Embryonic facial prominence (tissue), 1 donor: Measurements from ENCODE around the gene ZBTB11.
A peak's percentile ranks its signal among the peaks of the same experiment; 100 is the strongest.
"Not testable (repeated sequence)": the region's sequence is repeated elsewhere in the genome, so short reads cannot be mapped to it uniquely, and the experiment has no call there.

Source experiments
- DNase-seq: peaks from one replicate; pipeline ENCODE4 v3.0.0-alpha.2; 2016; ENCODE audit errors: extremely low spot score

Gene ZBTB11, protein sequence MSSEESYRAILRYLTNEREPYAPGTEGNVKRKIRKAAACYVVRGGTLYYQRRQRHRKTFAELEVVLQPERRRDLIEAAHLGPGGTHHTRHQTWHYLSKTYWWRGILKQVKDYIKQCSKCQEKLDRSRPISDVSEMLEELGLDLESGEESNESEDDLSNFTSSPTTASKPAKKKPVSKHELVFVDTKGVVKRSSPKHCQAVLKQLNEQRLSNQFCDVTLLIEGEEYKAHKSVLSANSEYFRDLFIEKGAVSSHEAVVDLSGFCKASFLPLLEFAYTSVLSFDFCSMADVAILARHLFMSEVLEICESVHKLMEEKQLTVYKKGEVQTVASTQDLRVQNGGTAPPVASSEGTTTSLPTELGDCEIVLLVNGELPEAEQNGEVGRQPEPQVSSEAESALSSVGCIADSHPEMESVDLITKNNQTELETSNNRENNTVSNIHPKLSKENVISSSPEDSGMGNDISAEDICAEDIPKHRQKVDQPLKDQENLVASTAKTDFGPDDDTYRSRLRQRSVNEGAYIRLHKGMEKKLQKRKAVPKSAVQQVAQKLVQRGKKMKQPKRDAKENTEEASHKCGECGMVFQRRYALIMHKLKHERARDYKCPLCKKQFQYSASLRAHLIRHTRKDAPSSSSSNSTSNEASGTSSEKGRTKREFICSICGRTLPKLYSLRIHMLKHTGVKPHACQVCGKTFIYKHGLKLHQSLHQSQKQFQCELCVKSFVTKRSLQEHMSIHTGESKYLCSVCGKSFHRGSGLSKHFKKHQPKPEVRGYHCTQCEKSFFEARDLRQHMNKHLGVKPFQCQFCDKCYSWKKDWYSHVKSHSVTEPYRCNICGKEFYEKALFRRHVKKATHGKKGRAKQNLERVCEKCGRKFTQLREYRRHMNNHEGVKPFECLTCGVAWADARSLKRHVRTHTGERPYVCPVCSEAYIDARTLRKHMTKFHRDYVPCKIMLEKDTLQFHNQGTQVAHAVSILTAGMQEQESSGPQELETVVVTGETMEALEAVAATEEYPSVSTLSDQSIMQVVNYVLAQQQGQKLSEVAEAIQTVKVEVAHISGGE

DNA sequence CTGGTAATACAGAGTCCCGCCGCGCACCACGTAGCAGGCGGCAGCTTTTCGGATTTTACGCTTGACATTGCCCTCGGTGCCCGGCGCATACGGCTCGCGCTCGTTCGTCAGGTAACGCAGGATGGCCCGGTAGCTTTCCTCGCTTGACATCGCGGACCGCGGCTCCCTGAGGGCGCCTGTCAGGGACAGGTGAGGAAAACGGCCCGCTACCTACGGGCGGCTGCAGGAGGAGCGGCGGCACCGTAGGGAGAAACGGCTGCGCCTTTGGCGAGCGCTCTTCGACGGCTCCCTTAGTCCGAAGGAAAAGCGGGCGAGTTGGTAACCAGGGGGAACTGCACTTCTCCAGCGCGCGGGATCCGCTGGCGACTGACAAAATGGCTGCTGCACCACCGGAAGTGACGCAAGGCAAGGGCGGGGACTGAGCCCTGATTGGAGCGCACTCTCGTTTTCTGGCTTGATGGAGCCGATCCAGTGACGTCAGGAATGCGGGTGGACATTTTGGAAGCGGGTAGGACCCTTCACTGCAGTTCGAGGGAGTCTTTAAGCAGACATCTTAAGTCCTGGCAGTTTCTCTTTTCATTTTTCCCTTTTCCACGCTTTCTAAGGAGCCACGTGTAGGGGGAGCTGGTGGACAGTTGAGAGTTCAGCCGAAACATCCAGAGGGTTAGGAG lies at the start of gene ZBTB11:
Gene ZBTB11 (minus strand): TSS at position 368 of the 671 bp plus-strand sequence. CDS start 218 bp downstream, at position 150.
- DNase-seq = peak; percentile 99

DNA sequence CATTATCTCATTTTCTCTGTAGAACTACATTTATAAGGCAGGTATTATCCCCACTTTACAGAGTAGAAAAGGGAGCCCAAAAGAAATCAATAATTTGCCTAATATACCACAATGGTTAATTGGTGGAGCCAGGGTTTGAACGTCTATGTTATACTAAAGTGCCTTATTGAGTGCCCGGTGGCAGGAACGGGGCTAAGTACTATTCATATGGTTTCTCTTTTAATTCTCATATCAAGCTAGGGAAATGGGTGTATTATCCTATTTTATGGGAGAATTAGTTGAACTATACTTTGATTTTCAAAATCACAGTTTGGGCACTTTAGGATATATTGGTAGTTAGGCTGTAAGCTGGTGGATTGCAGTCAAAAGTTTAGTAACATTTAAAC lies 49.0 kb upstream of the ZBTB11 start:
- DNase-seq = no peak

- peak; percentile 26 for DNase-seq
Observed at GRCh38 chr3:101725194-101725889, 48.4 kb upstream of the ZBTB11 start.

GRCh38 chr3:101724329-101725193 lies 47.6 kb upstream of the ZBTB11 start, which contains the start of gene CEP97:
Gene CEP97, plus strand, starts transcription at chr3:101724614. Its CDS starts 63 bp downstream, at chr3:101724677.
- DNase-seq = peak; percentile 93

DNA sequence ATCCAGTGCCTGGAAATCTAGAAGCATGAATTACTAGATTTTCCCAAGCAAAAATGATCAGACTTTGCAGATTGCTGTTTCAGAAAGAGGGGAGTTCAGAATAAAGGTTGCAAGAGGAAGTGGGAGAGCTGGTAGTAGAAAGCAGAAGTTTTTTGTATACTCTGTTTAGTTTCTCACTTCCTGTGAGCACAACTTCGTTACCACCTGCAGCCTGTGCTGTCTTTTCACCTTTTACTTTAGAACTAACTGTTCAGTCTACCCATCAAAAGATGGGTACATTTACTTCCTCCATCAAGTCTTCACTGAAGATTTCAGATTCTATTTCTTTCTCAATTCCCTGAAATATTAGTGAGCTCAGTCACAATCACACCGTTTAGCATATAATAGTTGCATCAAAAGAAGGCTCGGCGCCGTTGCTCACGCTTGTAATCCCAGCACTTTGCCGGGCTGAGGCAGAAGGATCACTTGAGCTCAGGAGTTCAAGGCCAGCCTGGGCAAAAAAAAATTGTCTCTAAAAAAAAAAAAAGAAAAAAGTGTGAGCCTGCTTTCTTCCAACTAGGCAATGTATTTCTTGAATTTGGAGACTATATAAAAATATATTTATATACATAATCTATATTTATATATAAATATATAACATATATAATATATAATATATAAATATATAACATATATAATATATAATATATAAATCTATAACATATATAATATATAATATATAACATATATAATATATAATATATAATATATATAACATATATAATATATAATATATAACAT lies 45.7 kb upstream of the ZBTB11 start:
- DNase-seq = no peak

GRCh38 chr3:101720851-101721840 lies 44.2 kb upstream of the ZBTB11 start:
- DNase-seq = no peak

DNA sequence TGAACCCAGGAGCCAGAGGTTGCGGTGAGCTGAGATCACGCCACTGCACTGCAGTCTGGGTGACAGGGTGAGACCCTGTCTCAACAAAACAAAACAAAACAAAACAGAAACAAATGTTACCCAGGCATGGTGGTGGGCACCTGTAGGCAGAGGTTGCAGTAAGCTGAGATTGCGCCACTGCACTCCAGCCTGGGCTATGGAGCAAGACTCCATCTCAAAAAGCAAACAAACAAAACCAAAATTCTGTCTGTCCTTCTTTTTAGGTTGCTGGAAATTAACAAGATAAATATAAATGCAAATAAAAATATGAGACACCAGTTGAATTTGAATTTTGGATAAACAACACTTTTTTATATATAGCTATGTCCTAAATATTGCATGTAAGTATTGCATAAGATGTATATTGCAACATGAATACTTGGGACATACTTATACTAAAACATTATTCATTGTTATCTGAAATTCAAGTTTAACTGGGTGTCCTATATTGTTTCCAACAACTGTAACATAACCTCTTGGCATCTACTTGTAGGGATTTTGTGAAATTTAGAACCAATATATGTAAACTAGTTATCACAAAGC lies 42.8 kb upstream of the ZBTB11 start:
- no peak for DNase-seq

- no peak for DNase-seq
Observed at GRCh38 chr3:101718455-101718854, 41.5 kb upstream of the ZBTB11 start.

DNA sequence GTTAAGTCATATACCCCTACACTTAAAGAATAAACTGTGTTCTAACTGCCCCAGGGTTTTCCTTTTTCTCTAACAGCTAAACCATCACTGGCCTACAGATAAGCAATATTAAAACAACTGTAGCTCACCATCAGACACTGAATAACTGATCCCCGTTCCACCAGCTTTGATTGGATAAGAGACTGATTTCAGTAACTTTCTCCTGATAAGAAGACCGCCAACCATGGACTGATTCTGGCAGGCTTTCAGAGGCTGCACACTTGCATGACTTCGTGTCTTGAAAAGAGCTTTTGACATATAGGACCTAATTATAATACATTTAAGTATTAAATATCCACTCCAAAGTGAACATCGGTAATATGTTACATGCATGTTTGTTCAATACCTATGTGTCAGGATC lies 32.2 kb upstream of the ZBTB11 start:
- no peak for DNase-seq

- not testable (repeated sequence) for DNase-seq
Observed at GRCh38 chr3:101704639-101705038, 27.7 kb upstream of the ZBTB11 start.

- no peak for DNase-seq
Observed at GRCh38 chr3:101703169-101703568, 26.2 kb upstream of the ZBTB11 start.

DNA sequence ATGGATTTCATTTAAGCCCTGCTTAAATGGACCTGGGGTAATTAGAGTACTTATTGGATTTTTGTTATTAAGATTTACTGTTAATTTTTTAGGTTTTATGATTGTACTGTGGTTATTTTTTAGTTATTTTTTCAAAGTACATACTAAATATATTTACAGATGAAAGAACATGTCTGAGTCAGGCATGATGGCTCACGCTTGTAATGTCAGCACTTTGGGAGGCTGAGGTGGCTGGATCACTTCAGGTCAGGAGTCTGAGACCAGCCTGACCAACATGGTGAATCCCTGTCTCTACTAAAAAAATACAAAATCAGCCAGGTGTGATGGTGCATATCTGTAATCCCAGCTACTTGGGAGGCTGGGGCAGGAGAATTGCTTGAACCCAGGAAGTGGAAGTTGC lies 25.8 kb upstream of the ZBTB11 start:
- no peak for DNase-seq

DNA sequence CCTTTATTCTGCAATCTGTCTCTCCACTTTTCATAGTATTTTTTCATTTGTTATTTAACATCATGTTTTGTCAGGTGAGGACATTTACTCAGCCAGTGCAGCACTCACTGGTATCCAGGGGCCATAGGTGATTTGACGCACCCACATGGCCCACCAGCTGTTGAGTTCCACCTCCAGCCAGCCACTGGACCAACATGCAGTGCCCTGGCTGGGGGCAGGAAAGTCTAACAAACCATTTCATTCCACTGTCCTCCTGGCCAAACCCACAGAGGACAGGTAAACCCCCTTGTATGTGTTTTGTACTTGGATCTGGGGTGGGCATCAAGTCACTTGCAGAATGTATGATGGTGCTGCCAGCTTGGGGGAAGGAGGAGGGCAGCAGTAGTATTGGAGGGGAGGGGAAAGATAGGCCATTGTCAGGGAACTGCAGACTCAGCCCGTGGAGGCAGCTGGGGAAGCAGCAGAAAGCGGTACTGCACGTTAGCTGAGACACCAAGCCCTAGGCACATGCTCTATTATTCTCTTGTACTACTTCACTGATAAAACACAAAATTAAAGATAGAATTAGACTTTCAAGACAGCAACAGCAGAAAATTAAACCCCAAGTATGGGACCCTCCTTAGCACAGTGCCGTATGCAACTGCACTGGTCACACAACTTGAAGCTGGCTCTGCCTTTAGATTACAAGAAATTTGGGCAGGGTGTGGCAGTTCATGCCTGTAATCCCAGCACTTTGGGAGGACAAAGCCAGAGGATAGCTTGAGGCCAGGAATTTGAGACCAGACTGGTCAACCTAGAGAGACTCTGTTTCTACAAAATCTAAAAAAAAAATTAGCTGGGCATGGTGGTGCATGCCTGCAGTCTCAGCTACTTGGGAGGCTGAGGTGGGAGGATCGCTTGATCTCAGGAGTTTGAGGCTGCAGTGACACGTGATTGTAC lies 25.0 kb upstream of the ZBTB11 start:
- no peak for DNase-seq

DNA sequence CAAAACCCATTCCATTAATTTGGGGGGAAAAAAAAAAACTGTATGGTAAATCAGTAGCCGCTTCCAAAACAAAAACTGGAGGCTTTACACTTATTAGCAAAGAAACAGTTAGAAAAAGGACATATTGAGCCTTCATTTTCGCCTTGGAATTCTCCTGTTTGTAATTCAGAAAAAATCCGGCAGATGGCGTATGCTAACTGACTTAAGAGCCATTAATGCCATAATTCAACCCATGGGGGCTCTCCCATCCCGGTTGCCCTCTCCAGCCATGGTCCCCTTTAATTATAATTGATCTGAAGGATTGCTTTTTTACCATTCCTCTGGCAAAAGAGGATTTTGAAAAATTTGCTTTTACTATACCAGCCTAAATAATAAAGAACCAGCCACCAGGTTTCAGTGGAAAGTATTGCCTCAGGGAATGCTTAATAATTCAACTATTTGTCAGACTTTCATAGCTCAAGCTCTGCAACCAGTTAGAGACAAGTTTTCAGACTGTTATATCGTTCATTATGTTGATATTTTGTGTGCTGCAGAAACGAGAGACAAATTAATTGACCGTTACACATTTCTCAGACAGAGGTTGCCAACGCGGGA lies 18.9 kb upstream of the ZBTB11 start:
- DNase-seq = no peak

- DNase-seq = not testable (repeated sequence)
Observed at GRCh38 chr3:101694836-101695235, 17.9 kb upstream of the ZBTB11 start.

- DNase-seq = not testable (repeated sequence)
Observed at GRCh38 chr3:101693540-101693939, 16.6 kb upstream of the ZBTB11 start.
